Ishikawa (cell line): ENCODE measurements around the gene FSHR.

Source experiments
- CEBPB ChIP-seq: IDR thresholded peaks from 2 replicates; pipeline ENCODE4 v1.6.1; 2012
- CREB1 ChIP-seq: IDR thresholded peaks from 2 replicates; pipeline ENCODE4 v1.6.1; 2012; ENCODE audit warnings: low read depth
- EGR1 ChIP-seq: IDR thresholded peaks from 2 replicates; pipeline ENCODE4 v1.6.1; 2012
- EP300 ChIP-seq: IDR thresholded peaks from 2 replicates; pipeline ENCODE4 v1.6.1; 2012; ENCODE audit warnings: borderline replicate concordance
- FOXM1 ChIP-seq: IDR thresholded peaks from 2 replicates; pipeline ENCODE4 v1.6.1; 2012; ENCODE audit warnings: low read depth, borderline replicate concordance
- MAX ChIP-seq: IDR thresholded peaks from 2 replicates; pipeline ENCODE4 v1.6.1; 2012
- NFIC ChIP-seq: IDR thresholded peaks from 2 replicates; pipeline ENCODE4 v1.6.1; 2012
- RAD21 ChIP-seq: IDR thresholded peaks from 2 replicates; pipeline ENCODE4 v1.6.1; 2012; ENCODE audit warnings: low read depth
- TAF1 ChIP-seq: IDR thresholded peaks from 2 replicates; pipeline ENCODE4 v1.6.1; 2012; ENCODE audit warnings: low read depth, mild to moderate bottlenecking
- TCF12 ChIP-seq: IDR thresholded peaks from 2 replicates; pipeline ENCODE4 v1.6.1; 2012; ENCODE audit warnings: low read depth
- TEAD4 ChIP-seq: IDR thresholded peaks from 2 replicates; pipeline ENCODE4 v1.6.1; 2012
- YY1 ChIP-seq: IDR thresholded peaks from 2 replicates; pipeline ENCODE4 v1.6.1; 2012; ENCODE audit warnings: low read depth
- ZBTB7A ChIP-seq: IDR thresholded peaks from 2 replicates; pipeline ENCODE4 v1.6.1; 2012; ENCODE audit warnings: low read depth
- TF ChIP-seq, protein P1 (sequence below): IDR thresholded peaks from 2 replicates; pipeline ENCODE4 v1.6.1; 2012
- TF ChIP-seq, protein P2 (sequence below): IDR thresholded peaks from 2 replicates; pipeline ENCODE4 v1.6.1; 2012; ENCODE audit warnings: low read depth, mild to moderate bottlenecking

The FSHR gene

DNA sequence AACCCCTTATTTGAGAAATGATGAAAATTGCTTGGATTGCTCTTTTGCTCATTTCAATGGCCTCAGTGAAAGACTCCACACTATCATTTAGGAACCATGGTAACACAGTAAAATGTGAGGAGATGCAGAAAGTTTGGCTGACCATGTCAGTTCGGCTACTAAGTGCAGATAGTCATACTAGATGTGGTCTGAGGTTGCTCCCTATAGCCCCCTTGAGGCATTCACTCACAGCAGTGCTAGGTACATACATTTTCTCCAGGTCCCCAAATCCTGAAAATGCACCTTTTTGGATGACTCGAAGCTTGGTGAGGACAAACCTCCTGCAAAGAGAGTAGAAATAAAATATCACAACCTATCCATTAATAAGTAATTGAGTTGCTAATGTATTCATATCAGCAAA, 86.3 kb downstream of the FSHR start:
- TF ChIP-seq YY1 = no peak
- TF ChIP-seq, protein P1, sequence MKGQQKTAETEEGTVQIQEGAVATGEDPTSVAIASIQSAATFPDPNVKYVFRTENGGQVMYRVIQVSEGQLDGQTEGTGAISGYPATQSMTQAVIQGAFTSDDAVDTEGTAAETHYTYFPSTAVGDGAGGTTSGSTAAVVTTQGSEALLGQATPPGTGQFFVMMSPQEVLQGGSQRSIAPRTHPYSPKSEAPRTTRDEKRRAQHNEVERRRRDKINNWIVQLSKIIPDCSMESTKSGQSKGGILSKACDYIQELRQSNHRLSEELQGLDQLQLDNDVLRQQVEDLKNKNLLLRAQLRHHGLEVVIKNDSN = no peak
- no peak for TF ChIP-seq TEAD4
- no peak for TF ChIP-seq FOXM1
- no peak for TF ChIP-seq EGR1
- no peak for TF ChIP-seq CEBPB
- no peak for TF ChIP-seq ZBTB7A
- TF ChIP-seq CREB1 = no peak
- TF ChIP-seq, protein P2, sequence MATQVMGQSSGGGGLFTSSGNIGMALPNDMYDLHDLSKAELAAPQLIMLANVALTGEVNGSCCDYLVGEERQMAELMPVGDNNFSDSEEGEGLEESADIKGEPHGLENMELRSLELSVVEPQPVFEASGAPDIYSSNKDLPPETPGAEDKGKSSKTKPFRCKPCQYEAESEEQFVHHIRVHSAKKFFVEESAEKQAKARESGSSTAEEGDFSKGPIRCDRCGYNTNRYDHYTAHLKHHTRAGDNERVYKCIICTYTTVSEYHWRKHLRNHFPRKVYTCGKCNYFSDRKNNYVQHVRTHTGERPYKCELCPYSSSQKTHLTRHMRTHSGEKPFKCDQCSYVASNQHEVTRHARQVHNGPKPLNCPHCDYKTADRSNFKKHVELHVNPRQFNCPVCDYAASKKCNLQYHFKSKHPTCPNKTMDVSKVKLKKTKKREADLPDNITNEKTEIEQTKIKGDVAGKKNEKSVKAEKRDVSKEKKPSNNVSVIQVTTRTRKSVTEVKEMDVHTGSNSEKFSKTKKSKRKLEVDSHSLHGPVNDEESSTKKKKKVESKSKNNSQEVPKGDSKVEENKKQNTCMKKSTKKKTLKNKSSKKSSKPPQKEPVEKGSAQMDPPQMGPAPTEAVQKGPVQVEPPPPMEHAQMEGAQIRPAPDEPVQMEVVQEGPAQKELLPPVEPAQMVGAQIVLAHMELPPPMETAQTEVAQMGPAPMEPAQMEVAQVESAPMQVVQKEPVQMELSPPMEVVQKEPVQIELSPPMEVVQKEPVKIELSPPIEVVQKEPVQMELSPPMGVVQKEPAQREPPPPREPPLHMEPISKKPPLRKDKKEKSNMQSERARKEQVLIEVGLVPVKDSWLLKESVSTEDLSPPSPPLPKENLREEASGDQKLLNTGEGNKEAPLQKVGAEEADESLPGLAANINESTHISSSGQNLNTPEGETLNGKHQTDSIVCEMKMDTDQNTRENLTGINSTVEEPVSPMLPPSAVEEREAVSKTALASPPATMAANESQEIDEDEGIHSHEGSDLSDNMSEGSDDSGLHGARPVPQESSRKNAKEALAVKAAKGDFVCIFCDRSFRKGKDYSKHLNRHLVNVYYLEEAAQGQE = no peak
- TF ChIP-seq MAX = no peak
- no peak for TF ChIP-seq NFIC
- no peak for TF ChIP-seq EP300
- no peak for TF ChIP-seq TAF1

DNA sequence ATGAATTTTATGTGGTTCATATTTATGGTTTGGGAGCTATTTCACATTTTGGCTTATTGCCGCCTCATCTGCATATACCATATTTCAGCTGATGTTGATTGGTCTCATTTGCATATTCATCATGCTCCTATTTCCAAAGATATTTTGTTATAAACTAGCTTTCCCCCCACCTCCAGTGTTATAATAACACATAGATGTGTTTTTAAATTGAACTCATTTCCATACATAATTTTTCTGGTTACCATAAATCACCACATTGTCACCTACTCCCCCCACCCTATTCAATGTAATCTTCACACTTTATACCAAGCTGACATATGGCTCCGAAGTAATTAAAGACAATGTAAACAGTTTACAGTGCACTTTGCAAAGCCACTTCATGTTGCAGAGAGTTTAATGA, 101.2 kb downstream of the FSHR start:
- TF ChIP-seq EGR1 = no peak
- TF ChIP-seq RAD21 = no peak
- no peak for TF ChIP-seq MAX
- no peak for TF ChIP-seq TAF1
- TF ChIP-seq NFIC = no peak
- TF ChIP-seq, protein P2 = no peak
- no peak for TF ChIP-seq TCF12
- TF ChIP-seq YY1 = no peak

DNA sequence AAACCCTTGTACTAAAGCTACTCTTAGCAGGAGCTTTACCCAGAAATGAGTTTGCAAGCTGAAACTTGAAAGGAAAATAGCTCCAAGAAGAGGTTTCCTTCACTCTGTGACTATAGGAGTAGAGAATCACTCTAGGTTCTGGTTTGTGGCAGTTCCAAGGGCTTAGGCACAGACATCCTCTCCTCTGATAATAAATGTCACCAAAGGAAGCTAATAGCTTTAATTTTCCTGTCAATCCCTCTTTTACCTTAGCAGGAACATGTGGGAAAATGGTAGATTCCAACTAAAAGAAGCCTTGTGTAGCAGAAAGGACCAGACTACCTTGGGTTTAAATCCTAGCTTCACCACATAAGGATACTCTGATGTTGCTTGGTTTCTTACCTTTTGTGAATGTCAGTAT, 104.0 kb downstream of the FSHR start:
- TF ChIP-seq RAD21 (no peak), TEAD4 (no peak), EP300 (no peak), FOXM1 (no peak), YY1 (no peak), EGR1 (no peak), CREB1 (no peak), TAF1 (no peak), MAX (no peak)
- TF ChIP-seq, protein P1 = no peak

DNA sequence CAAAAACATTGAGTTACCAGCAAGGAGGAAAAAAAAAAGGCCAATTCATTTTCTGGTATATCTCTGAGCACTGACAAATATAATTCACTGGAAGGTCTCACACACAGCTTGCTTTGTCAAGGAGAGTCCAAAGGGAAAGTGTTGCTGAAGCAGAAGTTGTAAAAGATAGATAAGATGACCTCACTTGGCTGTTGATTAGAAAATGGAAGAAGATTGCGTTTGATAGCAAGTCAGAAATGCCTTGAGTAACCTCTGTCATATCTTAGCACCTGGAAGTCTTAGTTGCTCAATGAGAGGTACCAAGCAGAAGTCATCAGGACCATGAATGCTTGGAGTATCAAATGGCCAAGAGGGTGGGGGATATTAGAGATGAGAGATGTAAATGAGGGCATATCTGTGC, 105.2 kb downstream of the FSHR start:
- TF ChIP-seq MAX (no peak), ZBTB7A (no peak), CREB1 (no peak)
- TF ChIP-seq, protein P2 = no peak

GRCh38 chr2:49045083-49045482, 109.2 kb downstream of the FSHR start:
- TF ChIP-seq, protein P2 = no peak
- TF ChIP-seq FOXM1 = no peak
- TF ChIP-seq TCF12 = no peak
- TF ChIP-seq EP300 = no peak
- TF ChIP-seq, protein P1 = no peak
- TF ChIP-seq MAX = no peak
- no peak for TF ChIP-seq NFIC
- no peak for TF ChIP-seq TAF1
- TF ChIP-seq RAD21 = no peak
- no peak for TF ChIP-seq CREB1
- TF ChIP-seq YY1 = no peak
- no peak for TF ChIP-seq TEAD4
- TF ChIP-seq ZBTB7A = no peak
